GM18502 (cell line): ENCODE data around the gene SOWAHD.

ENCODE experiments used
- ATAC-seq: cut with Tn5 transposase; IDR thresholded peaks from one replicate; pipeline ENCODE4 v1.9.1; 2021; ENCODE audit warnings: mild to moderate bottlenecking; ENCODE audit not compliant: unreplicated experiment, poor library complexity

Gene SOWAHD

GRCh38 chrX:119809185-119809666 lies 50.8 kb downstream of the SOWAHD start:
- no peak for ATAC-seq
